Measurements from ENCODE around the gene DDO.

GRCh38 chr6:110400208-110400607 lies 15.2 kb downstream of the DDO start:
- TF ChIP-seq ZNF384 (IDR thresholded peaks at IDR 0.05; ENCODE audit: low read depth, low read length) (no peak), POLR2A (conservative IDR thresholded peaks at IDR 0.05) (no peak), EZH2 (IDR thresholded peaks at IDR 0.05; ENCODE audit: borderline replicate concordance, low read depth, low read length) (no peak), GABPA (tag; conservative IDR thresholded peaks at IDR 0.05; ENCODE audit: low read depth) (no peak), FOXJ3 (CRISPR knock-in tag; IDR thresholded peaks at IDR 0.05) (no peak), JUN (IDR thresholded peaks at IDR 0.05; ENCODE audit: borderline replicate concordance, low read depth, low read length) (no peak), JUN (CRISPR knock-in tag; IDR thresholded peaks at IDR 0.05; ENCODE audit: borderline replicate concordance) (no peak), POLR2AphosphoS5 (IDR thresholded peaks at IDR 0.05; ENCODE audit: control insufficient read depth, insufficient read depth, low read depth, low read length) (no peak), CBFB (CRISPR knock-in tag; IDR thresholded peaks at IDR 0.05) (no peak), ZNF57 (CRISPR knock-in tag; IDR thresholded peaks at IDR 0.05) (no peak)
